GM19467 (cell line): Measurements from ENCODE around the gene PDXP.
"Not testable (repeated sequence)": the region's sequence is repeated elsewhere in the genome, so short reads cannot be mapped to it uniquely, and the experiment has no call there.

Experiments used
- ATAC-seq: cut with Tn5 transposase; IDR thresholded peaks from one replicate; pipeline ENCODE4 v1.9.1; 2021; ENCODE audit warnings: mild to moderate bottlenecking, moderate library complexity; ENCODE audit not compliant: unreplicated experiment

Gene PDXP

GRCh38 chr22:37643225-37643847 lies 15.2 kb upstream of the PDXP start:
- peak; percentile 50 for ATAC-seq

GRCh38 chr22:37647317-37647716 lies 11.2 kb upstream of the PDXP start:
- no peak for ATAC-seq

GRCh38 chr22:37647928-37648327 lies 10.6 kb upstream of the PDXP start:
- ATAC-seq: no peak

- ATAC-seq: no peak
Measured at GRCh38 chr22:37650463-37651136, 7.9 kb upstream of the PDXP start.

- no peak for ATAC-seq
Measured at GRCh38 chr22:37654563-37655251, 3.8 kb upstream of the PDXP start.

GRCh38 chr22:37655252-37655563 lies 3.3 kb upstream of the PDXP start:
- no peak for ATAC-seq

- ATAC-seq: not testable (repeated sequence)
Measured at GRCh38 chr22:37656583-37656982, 1.9 kb upstream of the PDXP start.

GRCh38 chr22:37657590-37658132 lies 862 bp upstream of the PDXP start:
- ATAC-seq: no peak

GRCh38 chr22:37659066-37659896 lies 758 bp downstream of the PDXP start:
- ATAC-seq: peak; percentile 14

GRCh38 chr22:37659897-37660708 lies 1.6 kb downstream of the PDXP start:
- no peak for ATAC-seq

- no peak for ATAC-seq
Measured at GRCh38 chr22:37660709-37661045, 2.2 kb downstream of the PDXP start.

- no peak for ATAC-seq
Measured at GRCh38 chr22:37661160-37661924, 2.8 kb downstream of the PDXP start.

- no peak for ATAC-seq
Measured at GRCh38 chr22:37662039-37662438, 3.5 kb downstream of the PDXP start.

GRCh38 chr22:37663521-37664140 lies 5.1 kb downstream of the PDXP start:
- ATAC-seq: no peak

- no peak for ATAC-seq
Measured at GRCh38 chr22:37664249-37665101, 6.0 kb downstream of the PDXP start.

- no peak for ATAC-seq
Measured at GRCh38 chr22:37665487-37665886, 7.0 kb downstream of the PDXP start.

GRCh38 chr22:37669586-37669985 lies 11.1 kb downstream of the PDXP start:
- ATAC-seq: no peak

GRCh38 chr22:37672206-37672919 lies 13.8 kb downstream of the PDXP start:
- ATAC-seq: no peak
